GM23248 (cell line): ENCODE results near the gene TTC17. TPM values are rescaled to one million over a fixed set of nuclear protein-coding genes. Genes with fewer than 3 reads are reported as not detected.

Experiments used
- DNase-seq: peaks from one replicate; pipeline ENCODE4 v3.0.0-alpha.2; 2015
- H2AFZ ChIP-seq: fragments of 200-600 bp; sonication (generic); 2 replicates; pipeline ENCODE4 v1.6.1; 2016; ENCODE audit warnings: antibody characterized with exemption
- H3F3A ChIP-seq: fragments of 200-600 bp; sonication (generic); 2 replicates; pipeline ENCODE4 v1.6.1; 2016; ENCODE audit warnings: mild to moderate bottlenecking, antibody characterized with exemption, mixed run types; ENCODE audit not compliant: insufficient read depth
- H3K27ac ChIP-seq: fragments of 200-600 bp; sonication (generic); 2 replicates; pipeline ENCODE4 v1.5.1; 2016; ENCODE audit warnings: mild to moderate bottlenecking
- H3K27me3 ChIP-seq: fragments of 200-600 bp; sonication (generic); replicated peaks from 2 replicates; pipeline ENCODE4 v1.6.1; 2016; ENCODE audit warnings: mild to moderate bottlenecking; ENCODE audit not compliant: insufficient read depth
- H3K36me3 ChIP-seq: fragments of 200-600 bp; sonication (generic); 2 replicates; pipeline ENCODE4 v1.6.1; 2016; ENCODE audit warnings: low read depth, mild to moderate bottlenecking
- H3K4me1 ChIP-seq: fragments of 200-600 bp; sonication (generic); 2 replicates; pipeline ENCODE4 v1.6.1; 2016; ENCODE audit warnings: mild to moderate bottlenecking; ENCODE audit not compliant: insufficient read depth
- H3K4me2 ChIP-seq: fragments of 200-600 bp; sonication (generic); one replicate; pipeline ENCODE4 v1.6.1; 2016; ENCODE audit warnings: mild to moderate bottlenecking; ENCODE audit not compliant: unreplicated experiment
- H3K4me3 ChIP-seq: fragments of 200-600 bp; sonication (generic); 2 replicates; pipeline ENCODE4 v1.5.1; 2016; ENCODE audit warnings: mild to moderate bottlenecking
- H3K79me2 ChIP-seq: fragments of 200-600 bp; sonication (generic); 2 replicates; pipeline ENCODE4 v1.6.1; 2016; ENCODE audit warnings: mild to moderate bottlenecking; ENCODE audit not compliant: insufficient read depth
- H3K9ac ChIP-seq: fragments of 200-600 bp; sonication (generic); 2 replicates; pipeline ENCODE4 v1.6.1; 2016; ENCODE audit warnings: mild to moderate bottlenecking
- H3K9me2 ChIP-seq: fragments of 200-600 bp; sonication (generic); 2 replicates; pipeline ENCODE4 v1.6.1; 2016; ENCODE audit warnings: mixed run types, mild to moderate bottlenecking, moderate library complexity; ENCODE audit not compliant: insufficient read depth
- H3K9me3 ChIP-seq: fragments of 200-600 bp; sonication (generic); one replicate; pipeline ENCODE4 v1.6.1; 2017; ENCODE audit warnings: low read depth
- H4K20me1 ChIP-seq: fragments of 200-600 bp; sonication (generic); 2 replicates; pipeline ENCODE4 v1.6.0; 2016; ENCODE audit not compliant: insufficient read depth
- EZH2 ChIP-seq: fragments of 200-600 bp; sonication (generic); IDR thresholded peaks from 2 replicates; pipeline ENCODE4 v1.6.1; 2018; ENCODE audit warnings: antibody characterized with exemption, mild to moderate bottlenecking; ENCODE audit not compliant: insufficient read depth, poor library complexity, severe bottlenecking
- EZH2phosphoT487 ChIP-seq: fragments of 200-600 bp; sonication (generic); IDR thresholded peaks from 2 replicates; pipeline ENCODE4 v1.6.1; 2018; ENCODE audit warnings: antibody characterized with exemption, moderate library complexity, mild to moderate bottlenecking, low read depth; ENCODE audit not compliant: insufficient read depth
- WGBS, 2 experiments: methylation state at CpG; one replicate each; pipeline ENCODE4 v1.1.6; 2015 to 2017; ENCODE audit warnings: low lambda C conversion rate in 2 of 2, low coverage in 1 of 2; ENCODE audit errors: missing lambda C conversion rate in 2 of 2; 5-methylcytosine and 5-hydroxymethylcytosine counted together
- in situ Hi-C: fragments of 300-500 bp; cut with MboI; formaldehyde crosslinking; loops from 2 replicates; pipeline ENCODE4 v1.15.0; 2020
- polyA plus RNA-seq: library from polyadenylated mRNA; unstranded; fragments of >200 nt; fragmentation: Nextera tagmentation; extraction: Ambion mirVana; gene quantifications from 2 replicates; pipeline ENCODE4 v1.2.1, GENCODE V29; 2016
- small RNA-seq: library from RNA; depleted of rRNA; stranded (forward); fragments of <200 nt; gene quantifications from one replicate; pipeline ENCODE3, GENCODE V24; 2014; ENCODE audit warnings: low read depth, low replicate concordance
- total RNA-seq: library from RNA; depleted of rRNA; stranded (reverse); fragments of >200 nt; shearing (Covaris generic); gene quantifications from 2 replicates; pipeline ENCODE4 v1.2.3, GENCODE V29; 2014; rRNA removed

Gene TTC17
- total and polyA plus RNA-seq, 2 experiments from 2014 or later = 39.2 to 61.7 TPM

- Histone ChIP-seq H3K27ac (no peak overlapping the region), H3K9me3 (no peaks in the 10 kb centered on the region), H3K36me3 (no peaks in the 10 kb centered on the region), H3K79me2 (no peaks in the 10 kb centered on the region), H3K4me1 (no peaks in the 10 kb centered on the region), H2AFZ (no peak overlapping the region), H3K4me2 (no peak overlapping the region), H3K4me3 (no peak overlapping the region), H3F3A (no peaks in the 10 kb centered on the region), H3K27me3 (peaks cover 40% of the 10 kb centered on the region), H3K9me2 (no peaks in the 10 kb centered on the region), H4K20me1 (no peaks in the 10 kb centered on the region), H3K9ac (no peak overlapping the region)
- TF ChIP-seq EZH2 (no peak), EZH2phosphoT487 (no peak)
- in situ Hi-C loops = no loop called here
- DNase-seq = no peak
- WGBS, 2 experiments = 75 to 76% methylated on average over 5 of the region's 5 CpGs
Measured at GRCh38 chr11:43532041-43532440, 173.3 kb downstream of the TTC17 start.

- H3K9me3 ChIP-seq = no peaks in the 10 kb centered on the region
- no peaks in the 10 kb centered on the region for H3F3A ChIP-seq
- 11 to 21% methylated on average over 14 of the region's 14 CpGs for WGBS, 2 experiments
- no peak overlapping the region for H3K9ac ChIP-seq
- no peak overlapping the region for H3K4me2 ChIP-seq
- no peak overlapping the region for H2AFZ ChIP-seq
- no peaks in the 10 kb centered on the region for H3K36me3 ChIP-seq
- no peaks in the 10 kb centered on the region for H3K79me2 ChIP-seq
- no peak for DNase-seq
- no peak overlapping the region for H3K27ac ChIP-seq
- peaks cover 8% of the 10 kb centered on the region for H3K4me1 ChIP-seq
- no peaks in the 10 kb centered on the region for H4K20me1 ChIP-seq
- H3K27me3 ChIP-seq = peaks cover 45% of the 10 kb centered on the region
- TF ChIP-seq EZH2 (no peak), EZH2phosphoT487 (no peak)
- H3K9me2 ChIP-seq = no peaks in the 10 kb centered on the region
- in situ Hi-C loops = no loop called here
- H3K4me3 ChIP-seq = no peak overlapping the region
Measured at GRCh38 chr11:43537833-43538615, 179.3 kb downstream of the TTC17 start.

GRCh38 chr11:43541993-43542392, 183.3 kb downstream of the TTC17 start:
- no peak overlapping the region for H3K27ac ChIP-seq
- WGBS, 2 experiments = 47 to 69% methylated on average over 2 of the region's 2 CpGs
- H3K9ac ChIP-seq = no peak overlapping the region
- peaks cover 8% of the 10 kb centered on the region for H3K4me1 ChIP-seq
- no peaks in the 10 kb centered on the region for H3F3A ChIP-seq
- in situ Hi-C loops = no loop called here
- no peak for TF ChIP-seq EZH2phosphoT487
- no peak for TF ChIP-seq EZH2
- DNase-seq = peak; percentile 53
- H2AFZ ChIP-seq = no peak overlapping the region
- H3K36me3 ChIP-seq = no peaks in the 10 kb centered on the region
- peaks cover 27% of the 10 kb centered on the region for H3K27me3 ChIP-seq
- H3K9me2 ChIP-seq = no peaks in the 10 kb centered on the region
- H3K4me3 ChIP-seq = no peak overlapping the region
- no peaks in the 10 kb centered on the region for H3K9me3 ChIP-seq
- no peaks in the 10 kb centered on the region for H4K20me1 ChIP-seq
- H3K79me2 ChIP-seq = no peaks in the 10 kb centered on the region
- no peak overlapping the region for H3K4me2 ChIP-seq

GRCh38 chr11:43542750-43543712, 184.3 kb downstream of the TTC17 start:
- Histone ChIP-seq H3K4me2 (no peak overlapping the region), H3K36me3 (no peaks in the 10 kb centered on the region), H4K20me1 (no peaks in the 10 kb centered on the region), H3K4me1 (peaks cover 8% of the 10 kb centered on the region), H3K9me2 (no peaks in the 10 kb centered on the region), H3K9me3 (no peaks in the 10 kb centered on the region), H3K79me2 (no peaks in the 10 kb centered on the region), H2AFZ (no peak overlapping the region), H3K9ac (no peak overlapping the region), H3F3A (no peaks in the 10 kb centered on the region), H3K27ac (no peak overlapping the region), H3K4me3 (no peak overlapping the region), H3K27me3 (peaks cover 16% of the 10 kb centered on the region)
- 18 to 22% methylated on average over 7 of the region's 7 CpGs for WGBS, 2 experiments
- TF ChIP-seq EZH2 (no peak), EZH2phosphoT487 (no peak)
- DNase-seq = peak; percentile 48
- in situ Hi-C loops = no loop called here

Small RNA genes within 50 kb of the gene (small RNA-seq; reads per million reads assigned to genes)
- gene RF00019 (not detected), gene RN7SKP287 (not detected)

Other genes starting within 250 kb of the TTC17 start
- 90.4 and 113 TPM in 2 replicates for gene API5, start 46.9 kb upstream of the TTC17 start, total RNA-seq
- gene API5, start 46.9 kb upstream of the TTC17 start, polyA plus RNA-seq = 78.2 and 78.7 TPM in 2 replicates